ENCODE measurements around the gene SLX4. TPM values are rescaled to one million over a fixed set of nuclear protein-coding genes. Genes with fewer than 3 reads are reported as not detected.

Gene SLX4
- total RNA-seq, 1 donor from 2014 or later, result 11.8 TPM

DNA sequence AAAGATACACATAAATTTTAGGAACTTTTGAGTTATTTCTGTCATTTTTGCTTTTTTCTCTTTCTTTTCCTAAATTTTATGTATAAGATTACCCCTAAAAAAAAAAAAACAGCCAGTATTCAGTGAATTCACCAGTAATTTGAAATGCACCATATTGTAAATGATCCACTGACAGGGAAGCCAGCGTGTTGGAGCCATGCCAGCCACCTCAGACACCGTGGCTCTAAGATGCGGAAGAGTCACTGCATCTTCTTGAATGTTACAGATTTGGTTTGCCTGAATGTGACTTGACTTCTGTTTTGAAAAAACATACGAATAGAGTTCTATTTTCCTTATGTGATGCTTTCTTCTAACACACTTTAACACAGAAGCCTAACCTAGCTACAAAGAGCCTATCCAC lies 73.2 kb downstream of the SLX4 start:
- peaks cover 15% of the 10 kb centered on the region for H3K36me3 Mint-ChIP-seq (ENCODE audit: low read depth, unreplicated experiment)
- no peak for DNase-seq (ENCODE audit: low spot score)
- H3K27me3 Mint-ChIP-seq (ENCODE audit: unreplicated experiment), result peaks cover 3% of the 10 kb centered on the region
- TF ChIP-seq, protein P1, sequence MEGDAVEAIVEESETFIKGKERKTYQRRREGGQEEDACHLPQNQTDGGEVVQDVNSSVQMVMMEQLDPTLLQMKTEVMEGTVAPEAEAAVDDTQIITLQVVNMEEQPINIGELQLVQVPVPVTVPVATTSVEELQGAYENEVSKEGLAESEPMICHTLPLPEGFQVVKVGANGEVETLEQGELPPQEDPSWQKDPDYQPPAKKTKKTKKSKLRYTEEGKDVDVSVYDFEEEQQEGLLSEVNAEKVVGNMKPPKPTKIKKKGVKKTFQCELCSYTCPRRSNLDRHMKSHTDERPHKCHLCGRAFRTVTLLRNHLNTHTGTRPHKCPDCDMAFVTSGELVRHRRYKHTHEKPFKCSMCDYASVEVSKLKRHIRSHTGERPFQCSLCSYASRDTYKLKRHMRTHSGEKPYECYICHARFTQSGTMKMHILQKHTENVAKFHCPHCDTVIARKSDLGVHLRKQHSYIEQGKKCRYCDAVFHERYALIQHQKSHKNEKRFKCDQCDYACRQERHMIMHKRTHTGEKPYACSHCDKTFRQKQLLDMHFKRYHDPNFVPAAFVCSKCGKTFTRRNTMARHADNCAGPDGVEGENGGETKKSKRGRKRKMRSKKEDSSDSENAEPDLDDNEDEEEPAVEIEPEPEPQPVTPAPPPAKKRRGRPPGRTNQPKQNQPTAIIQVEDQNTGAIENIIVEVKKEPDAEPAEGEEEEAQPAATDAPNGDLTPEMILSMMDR (IDR thresholded peaks at IDR 0.05; ENCODE audit: unreplicated experiment), result no peak
- no peak overlapping the region for H3K27ac Mint-ChIP-seq (ENCODE audit: unreplicated experiment)
- no peaks in the 10 kb centered on the region for H3K9me3 Mint-ChIP-seq (ENCODE audit: unreplicated experiment)
- H3K4me3 Mint-ChIP-seq (ENCODE audit: unreplicated experiment), result no peak overlapping the region
- peaks cover 2% of the 10 kb centered on the region for H3K4me1 Mint-ChIP-seq (ENCODE audit: unreplicated experiment)

DNA sequence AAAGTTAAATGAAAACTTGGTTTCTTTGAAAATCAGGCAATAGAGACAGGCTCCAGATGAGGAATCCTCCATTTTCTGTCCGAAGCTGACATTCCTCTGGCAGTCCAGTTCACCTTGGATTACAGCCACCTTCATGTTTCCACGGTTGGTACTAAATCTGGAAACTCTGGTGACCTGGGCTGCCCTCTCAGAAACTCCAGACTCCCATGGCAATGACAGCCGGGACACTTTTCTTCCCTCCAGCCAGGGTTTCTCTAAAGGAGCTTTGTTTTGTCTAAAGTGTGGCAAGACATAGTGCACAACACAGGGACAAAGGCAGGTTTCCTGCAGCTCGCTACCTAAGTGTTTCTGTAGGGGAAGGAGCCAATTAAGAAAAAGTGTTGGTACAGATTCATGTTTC lies 74.6 kb downstream of the SLX4 start:
- DNase-seq (ENCODE audit: low spot score), result no peak
- H3K27ac Mint-ChIP-seq (ENCODE audit: unreplicated experiment), result no peak overlapping the region

DNA sequence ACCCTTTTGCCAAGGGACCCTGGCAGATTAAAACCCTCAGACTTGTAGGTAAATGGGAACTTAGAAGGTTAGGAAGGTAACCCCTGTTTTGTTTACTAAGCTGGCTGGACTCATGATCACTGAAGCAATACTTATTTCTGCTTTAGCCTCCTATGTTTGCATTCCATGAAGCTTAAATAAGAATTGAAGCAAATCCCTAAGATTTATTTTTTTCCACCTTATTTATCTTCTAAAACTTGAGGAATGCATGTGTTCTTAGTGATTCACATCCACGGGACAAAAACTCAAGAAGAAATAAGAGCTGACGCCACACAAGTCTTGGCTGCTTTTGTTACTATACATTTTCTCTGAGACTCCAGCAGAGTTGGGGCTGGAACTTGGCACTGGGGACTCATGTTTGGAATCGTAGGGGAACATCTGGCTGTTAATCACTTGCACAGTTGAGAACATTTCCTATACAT lies 75.1 kb downstream of the SLX4 start:
- TF ChIP-seq, protein P1 (IDR thresholded peaks at IDR 0.05; ENCODE audit: unreplicated experiment), result no peak
- H3K9me3 Mint-ChIP-seq (ENCODE audit: unreplicated experiment), result no peaks in the 10 kb centered on the region
- H3K27ac Mint-ChIP-seq (ENCODE audit: unreplicated experiment), result no peak overlapping the region
- peaks cover 15% of the 10 kb centered on the region for H3K36me3 Mint-ChIP-seq (ENCODE audit: low read depth, unreplicated experiment)
- DNase-seq (ENCODE audit: low spot score), result no peak
- H3K4me1 Mint-ChIP-seq (ENCODE audit: unreplicated experiment), result no peaks in the 10 kb centered on the region
- H3K4me3 Mint-ChIP-seq (ENCODE audit: unreplicated experiment), result no peak overlapping the region
- H3K27me3 Mint-ChIP-seq (ENCODE audit: unreplicated experiment), result peaks cover 3% of the 10 kb centered on the region

More for the DNA sequence above, 74.6 kb downstream of the SLX4 start:
- peaks cover 3% of the 10 kb centered on the region for H3K27me3 Mint-ChIP-seq (ENCODE audit: unreplicated experiment)
- no peak overlapping the region for H3K4me3 Mint-ChIP-seq (ENCODE audit: unreplicated experiment)
- H3K4me1 Mint-ChIP-seq (ENCODE audit: unreplicated experiment), result no peaks in the 10 kb centered on the region
- H3K36me3 Mint-ChIP-seq (ENCODE audit: low read depth, unreplicated experiment), result peaks cover 15% of the 10 kb centered on the region
- H3K9me3 Mint-ChIP-seq (ENCODE audit: unreplicated experiment), result no peaks in the 10 kb centered on the region
- TF ChIP-seq, protein P1 (IDR thresholded peaks at IDR 0.05; ENCODE audit: unreplicated experiment), result no peak

DNA sequence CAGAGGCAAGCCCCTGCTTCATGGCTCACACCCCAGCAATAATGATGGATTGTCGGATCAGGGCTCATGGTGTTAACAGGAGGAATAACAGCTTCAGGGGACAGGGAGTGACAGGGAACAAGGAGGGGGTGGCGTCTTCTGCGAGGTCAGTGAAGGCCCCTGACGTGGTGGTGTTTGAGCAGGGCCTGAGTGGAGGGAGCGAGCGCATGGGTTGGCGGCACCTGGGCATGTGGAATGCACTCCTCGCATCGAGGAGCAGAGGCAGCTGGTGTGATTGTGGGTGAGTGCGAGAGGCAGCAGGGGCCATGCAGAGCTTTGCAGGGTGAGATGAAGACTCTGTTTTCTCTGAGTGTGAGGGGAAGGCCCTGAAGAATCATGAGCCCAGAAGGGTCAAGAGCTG lies 77.3 kb downstream of the SLX4 start:
- Mint-ChIP-seq H3K4me1 (ENCODE audit: unreplicated experiment) (no peaks in the 10 kb centered on the region), H3K36me3 (ENCODE audit: low read depth, unreplicated experiment) (peaks cover 19% of the 10 kb centered on the region), H3K4me3 (ENCODE audit: unreplicated experiment) (peak overlapping the region; percentile 35), H3K27me3 (ENCODE audit: unreplicated experiment) (peaks cover 3% of the 10 kb centered on the region), H3K9me3 (ENCODE audit: unreplicated experiment) (no peaks in the 10 kb centered on the region), H3K27ac (ENCODE audit: unreplicated experiment) (no peak overlapping the region)
- TF ChIP-seq, protein P1 (IDR thresholded peaks at IDR 0.05; ENCODE audit: unreplicated experiment), result no peak
- DNase-seq (ENCODE audit: low spot score), result no peak

DNA sequence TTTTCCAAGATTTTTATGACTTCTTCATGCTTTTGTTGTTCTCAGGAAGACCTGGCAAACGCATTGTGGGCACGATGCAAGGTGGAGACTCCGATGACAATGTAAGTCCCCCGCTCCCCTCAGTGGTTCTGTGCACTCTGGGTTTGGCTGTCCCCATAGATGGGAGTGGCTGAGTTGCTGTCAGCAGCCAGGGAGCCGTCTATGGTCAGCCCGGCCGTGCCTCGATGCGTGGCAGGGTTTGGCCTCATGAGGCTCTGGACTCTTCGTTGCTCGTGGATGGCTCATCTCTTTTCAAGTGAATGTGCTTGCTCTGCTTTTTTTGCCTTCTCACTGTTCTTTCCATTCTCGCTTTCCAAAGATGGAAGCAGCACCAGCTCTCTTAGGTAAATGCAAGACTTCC lies 78.7 kb downstream of the SLX4 start:
- Mint-ChIP-seq H3K9me3 (ENCODE audit: unreplicated experiment) (peaks cover 5% of the 10 kb centered on the region), H3K4me1 (ENCODE audit: unreplicated experiment) (no peaks in the 10 kb centered on the region), H3K27ac (ENCODE audit: unreplicated experiment) (no peak overlapping the region), H3K27me3 (ENCODE audit: unreplicated experiment) (peaks cover 3% of the 10 kb centered on the region), H3K4me3 (ENCODE audit: unreplicated experiment) (no peak overlapping the region), H3K36me3 (ENCODE audit: low read depth, unreplicated experiment) (peaks cover 29% of the 10 kb centered on the region)
- TF ChIP-seq, protein P1 (IDR thresholded peaks at IDR 0.05; ENCODE audit: unreplicated experiment), result no peak
- DNase-seq (ENCODE audit: low spot score), result no peak

Other genes starting within 250 kb of the SLX4 start
- 16.6 TPM for gene ZSCAN32, start 210.6 kb downstream of the SLX4 start, total RNA-seq (ENCODE audit: unreplicated experiment)
- 10.3 TPM for gene ZNF174, start 210.4 kb downstream of the SLX4 start, total RNA-seq (ENCODE audit: unreplicated experiment)
- 5.7 TPM for gene ZNF597, start 168.1 kb downstream of the SLX4 start, total RNA-seq (ENCODE audit: unreplicated experiment)
- gene NAA60, start 167.9 kb downstream of the SLX4 start, total RNA-seq (ENCODE audit: unreplicated experiment), result 75.5 TPM
- not detected for gene C16orf90, start 116.1 kb downstream of the SLX4 start, total RNA-seq (ENCODE audit: unreplicated experiment)
- gene CLUAP1, start 110.6 kb downstream of the SLX4 start, total RNA-seq (ENCODE audit: unreplicated experiment), result 15.8 TPM
- 3.2 TPM for gene NLRC3, start 34.2 kb downstream of the SLX4 start, total RNA-seq (ENCODE audit: unreplicated experiment)
- gene DNASE1, start 43.1 kb upstream of the SLX4 start, total RNA-seq (ENCODE audit: unreplicated experiment), result 33.9 TPM
- gene TRAP1, start 105.9 kb upstream of the SLX4 start, total RNA-seq (ENCODE audit: unreplicated experiment), result 104 TPM